GM19025 (cell line): Measurements from ENCODE around the gene HSPA12A.

Experiments used
- ATAC-seq: cut with Tn5 transposase; IDR thresholded peaks from one replicate; pipeline ENCODE4 v1.9.1; 2021; ENCODE audit warnings: mild to moderate bottlenecking, low read depth, moderate library complexity; ENCODE audit not compliant: unreplicated experiment

The HSPA12A gene

GRCh38 chr10:116742367-116743265 lies at the start of gene HSPA12A:
TSS of gene HSPA12A (minus strand) at chr10:116742566. CDS start at chr10:116742469, 97 bp downstream.
- peak; percentile 97 for ATAC-seq

- no peak for ATAC-seq
Measured at GRCh38 chr10:116791241-116791640, 48.9 kb upstream of the HSPA12A start.

GRCh38 chr10:116787893-116788665 lies 45.7 kb upstream of the HSPA12A start:
- ATAC-seq, result no peak

GRCh38 chr10:116787053-116787659 lies 44.8 kb upstream of the HSPA12A start:
- ATAC-seq, result no peak

- ATAC-seq, result no peak
Measured at GRCh38 chr10:116785867-116786266, 43.5 kb upstream of the HSPA12A start.

GRCh38 chr10:116785282-116785681 lies 42.9 kb upstream of the HSPA12A start:
- no peak for ATAC-seq

- ATAC-seq, result no peak
Measured at GRCh38 chr10:116784651-116785050, 42.3 kb upstream of the HSPA12A start.

- no peak for ATAC-seq
Measured at GRCh38 chr10:116784035-116784434, 41.7 kb upstream of the HSPA12A start.

GRCh38 chr10:116783011-116783655 lies 40.8 kb upstream of the HSPA12A start:
- ATAC-seq, result no peak

- no peak for ATAC-seq
Measured at GRCh38 chr10:116781370-116781884, 39.1 kb upstream of the HSPA12A start.

- no peak for ATAC-seq
Measured at GRCh38 chr10:116780691-116781205, 38.4 kb upstream of the HSPA12A start.

- ATAC-seq, result no peak
Measured at GRCh38 chr10:116779076-116779687, 36.8 kb upstream of the HSPA12A start.

- no peak for ATAC-seq
Measured at GRCh38 chr10:116777006-116777405, 34.6 kb upstream of the HSPA12A start.

- ATAC-seq, result no peak
Measured at GRCh38 chr10:116775488-116776400, 33.4 kb upstream of the HSPA12A start.

GRCh38 chr10:116774728-116775151 lies 32.4 kb upstream of the HSPA12A start:
- no peak for ATAC-seq

- ATAC-seq, result no peak
Measured at GRCh38 chr10:116772909-116773705, 30.7 kb upstream of the HSPA12A start.

GRCh38 chr10:116771959-116772585 lies 29.7 kb upstream of the HSPA12A start:
- ATAC-seq, result no peak
